Stimulated activated memory B cell treated with anti-CD40 and anti-IgM and Interleukin-4, amounts not matched to agents 10 μg/mL and 1 μg/mL and 100 μg/mL, for 72 hours (primary cell): Measurements from ENCODE around the gene MAP3K3.
A peak's percentile ranks its signal among the peaks of the same experiment; 100 is the strongest.

Experiments used
- ATAC-seq: fragments of 150-1000 bp; cut with Tn5 transposase; 2 replicates; pipeline ENCODE4 v1.10.0; 2021
- H3K27ac Mint-ChIP-seq: one replicate; pipeline ENCODE4 v1.8.0; 2022; ENCODE audit warnings: mild to moderate bottlenecking, mixed read lengths
- H3K27me3 Mint-ChIP-seq: one replicate; pipeline ENCODE4 v1.8.0; 2022; ENCODE audit warnings: mixed read lengths
- H3K36me3 Mint-ChIP-seq: one replicate; pipeline ENCODE4 v1.8.0; 2022; ENCODE audit warnings: mixed read lengths
- H3K4me1 Mint-ChIP-seq: one replicate; pipeline ENCODE4 v1.8.0; 2022; ENCODE audit warnings: mixed read lengths
- H3K4me3 Mint-ChIP-seq: one replicate; pipeline ENCODE4 v1.8.0; 2022; ENCODE audit warnings: mild to moderate bottlenecking, moderate library complexity, mixed read lengths
- H3K9me3 Mint-ChIP-seq: one replicate; pipeline ENCODE4 v1.8.0; 2022; ENCODE audit warnings: mixed read lengths

The MAP3K3 gene

GRCh38 chr17:63635290-63635689 lies 13.1 kb downstream of the MAP3K3 start:
- Mint-ChIP-seq H3K27me3 (no peaks in the 10 kb centered on the region), H3K27ac (no peak overlapping the region), H3K9me3 (no peaks in the 10 kb centered on the region), H3K4me3 (no peak overlapping the region), H3K4me1 (peaks cover 21% of the 10 kb centered on the region), H3K36me3 (peaks cover 51% of the 10 kb centered on the region)
- ATAC-seq = no peak

GRCh38 chr17:63635787-63636186 lies 13.6 kb downstream of the MAP3K3 start:
- ATAC-seq = no peak
- H3K27ac Mint-ChIP-seq = no peak overlapping the region
- no peak overlapping the region for H3K4me3 Mint-ChIP-seq
- H3K9me3 Mint-ChIP-seq = no peaks in the 10 kb centered on the region
- H3K36me3 Mint-ChIP-seq = peaks cover 51% of the 10 kb centered on the region
- peaks cover 17% of the 10 kb centered on the region for H3K4me1 Mint-ChIP-seq
- no peaks in the 10 kb centered on the region for H3K27me3 Mint-ChIP-seq

GRCh38 chr17:63639125-63639524 lies 16.9 kb downstream of the MAP3K3 start:
- Mint-ChIP-seq H3K36me3 (peaks cover 36% of the 10 kb centered on the region), H3K4me1 (peaks cover 11% of the 10 kb centered on the region), H3K9me3 (no peaks in the 10 kb centered on the region), H3K27me3 (no peaks in the 10 kb centered on the region), H3K4me3 (no peak overlapping the region), H3K27ac (no peak overlapping the region)
- ATAC-seq = no peak

GRCh38 chr17:63640038-63640437 lies 17.8 kb downstream of the MAP3K3 start:
- ATAC-seq = no peak
- H3K36me3 Mint-ChIP-seq = peaks cover 36% of the 10 kb centered on the region

DNA sequence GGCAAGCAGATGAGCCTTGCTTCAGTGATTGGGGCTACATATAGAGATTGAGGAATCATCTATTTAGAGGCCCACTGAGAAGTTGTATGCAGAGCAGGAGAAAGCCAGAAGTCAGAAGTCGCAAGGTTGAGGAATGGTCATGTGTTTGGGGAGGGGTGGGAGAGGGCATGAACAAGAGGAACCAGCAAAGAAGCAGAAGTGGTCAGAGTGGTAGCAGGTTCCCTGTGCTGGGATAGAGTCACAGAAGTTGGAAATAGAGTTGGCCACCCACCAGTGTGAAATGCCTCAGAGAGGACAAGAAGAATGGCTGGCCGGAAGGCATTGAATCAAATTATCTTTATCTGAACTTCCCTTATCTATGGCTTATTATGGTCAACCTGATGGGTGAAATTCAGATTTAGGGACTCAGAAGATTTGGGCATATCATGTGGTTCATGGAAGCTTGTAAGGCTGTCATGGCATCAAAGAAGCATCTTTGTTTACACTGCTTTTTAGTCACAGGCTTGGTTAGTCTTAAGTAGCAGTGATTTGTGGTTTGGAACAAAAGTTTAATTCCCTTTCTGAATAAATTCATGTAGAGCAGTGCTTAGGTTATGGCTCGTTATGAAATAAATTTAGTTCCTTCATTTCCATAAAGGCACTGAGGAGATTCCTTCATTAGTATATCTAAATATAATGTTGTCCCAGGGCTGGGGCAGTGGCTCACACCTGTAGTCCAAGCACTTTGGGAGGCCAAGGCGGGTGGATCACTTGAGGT lies 19.7 kb downstream of the MAP3K3 start:
- H3K9me3 Mint-ChIP-seq = no peaks in the 10 kb centered on the region
- H3K4me3 Mint-ChIP-seq = no peak overlapping the region
- peaks cover 33% of the 10 kb centered on the region for H3K4me1 Mint-ChIP-seq
- no peak for ATAC-seq
- peaks cover 19% of the 10 kb centered on the region for H3K36me3 Mint-ChIP-seq
- H3K27ac Mint-ChIP-seq = no peak overlapping the region
- H3K27me3 Mint-ChIP-seq = no peaks in the 10 kb centered on the region

More at GRCh38 chr17:63640038-63640437, 17.8 kb downstream of the MAP3K3 start:
- Mint-ChIP-seq H3K27me3 (no peaks in the 10 kb centered on the region), H3K4me3 (no peak overlapping the region), H3K27ac (no peak overlapping the region), H3K9me3 (no peaks in the 10 kb centered on the region), H3K4me1 (peaks cover 15% of the 10 kb centered on the region)

DNA sequence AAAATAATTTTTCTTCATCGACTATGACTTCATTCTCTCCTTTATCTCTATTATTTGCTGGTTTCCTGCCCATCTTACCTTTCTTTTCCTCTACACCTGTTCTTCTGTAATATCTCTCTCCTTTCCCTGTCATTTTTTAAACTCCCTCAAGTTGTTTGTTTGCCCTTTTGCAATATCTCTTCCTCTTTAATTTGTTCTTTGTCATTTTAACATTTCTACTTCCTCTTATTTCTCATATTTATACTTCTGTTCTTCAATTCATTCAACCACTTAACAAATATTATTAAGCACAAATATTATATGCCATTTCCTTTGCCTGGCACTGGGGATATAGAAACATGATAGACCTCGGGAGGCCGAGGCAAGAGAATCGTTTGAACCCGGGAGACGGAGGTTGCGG lies 22.6 kb downstream of the MAP3K3 start:
- no peak overlapping the region for H3K4me3 Mint-ChIP-seq
- peaks cover 37% of the 10 kb centered on the region for H3K4me1 Mint-ChIP-seq
- H3K27ac Mint-ChIP-seq = peak overlapping the region; percentile 42
- no peaks in the 10 kb centered on the region for H3K9me3 Mint-ChIP-seq
- ATAC-seq = no peak
- H3K27me3 Mint-ChIP-seq = no peaks in the 10 kb centered on the region
- peaks cover 6% of the 10 kb centered on the region for H3K36me3 Mint-ChIP-seq

- Mint-ChIP-seq H3K4me1 (peaks cover 37% of the 10 kb centered on the region), H3K27me3 (no peaks in the 10 kb centered on the region), H3K9me3 (no peaks in the 10 kb centered on the region), H3K4me3 (no peak overlapping the region), H3K27ac (peak overlapping the region; percentile 42), H3K36me3 (peaks cover 6% of the 10 kb centered on the region)
- peak; percentile 94 for ATAC-seq
Observed at GRCh38 chr17:63645775-63646487, 23.7 kb downstream of the MAP3K3 start.

DNA sequence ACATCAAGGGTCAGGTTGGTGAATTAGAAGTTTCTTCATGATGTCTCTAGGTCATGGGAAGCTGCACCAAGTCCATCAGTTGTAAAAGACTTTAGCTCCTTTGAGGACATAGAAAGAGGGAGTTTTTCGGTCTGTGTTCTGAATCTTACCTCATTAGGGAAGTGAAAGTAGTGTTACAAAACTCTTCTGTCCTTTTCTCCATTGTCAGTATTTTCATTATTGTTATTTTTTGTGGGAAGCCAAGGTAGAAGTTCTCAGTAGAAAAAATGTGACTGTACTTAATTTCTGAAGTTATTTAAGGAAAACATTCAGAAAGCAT lies 24.2 kb downstream of the MAP3K3 start:
- Mint-ChIP-seq H3K27ac (peak overlapping the region; percentile 42), H3K36me3 (peaks cover 6% of the 10 kb centered on the region), H3K9me3 (no peaks in the 10 kb centered on the region), H3K4me1 (peaks cover 37% of the 10 kb centered on the region), H3K4me3 (no peak overlapping the region), H3K27me3 (no peaks in the 10 kb centered on the region)
- ATAC-seq = peak; percentile 93

DNA sequence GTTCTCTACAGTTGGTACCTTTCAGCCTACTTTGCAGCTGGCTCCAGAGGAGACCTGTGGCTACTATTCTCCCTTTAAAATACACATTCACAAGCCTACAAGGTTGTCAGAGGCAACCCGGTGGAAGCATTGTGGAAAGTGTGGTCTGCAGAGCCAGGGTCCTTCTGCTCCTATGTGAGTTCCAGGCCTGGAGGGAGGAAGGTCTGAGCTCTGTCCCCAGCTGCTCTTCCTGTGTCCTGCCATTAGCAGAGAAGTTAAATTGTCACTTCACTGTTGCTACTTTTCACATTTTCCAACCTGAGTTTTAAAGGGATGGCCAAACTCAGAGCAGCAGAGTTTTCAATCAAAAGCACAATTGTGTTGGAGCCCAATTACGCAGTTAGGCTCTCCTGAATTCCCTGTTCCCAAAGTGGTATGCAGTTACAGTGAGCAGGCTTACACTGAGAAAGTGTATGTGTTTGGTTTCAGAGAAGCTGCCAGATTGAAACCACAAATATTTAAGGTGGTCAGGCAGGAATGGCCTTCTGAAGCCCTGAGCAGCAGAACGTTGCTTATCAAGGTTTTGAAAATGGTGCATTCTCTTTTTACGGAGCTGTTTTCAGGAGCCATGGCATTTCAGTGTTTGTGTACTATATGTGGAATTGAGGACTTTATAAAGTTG lies 25.0 kb downstream of the MAP3K3 start:
- H3K27ac Mint-ChIP-seq = peak overlapping the region; percentile 42
- no peak overlapping the region for H3K4me3 Mint-ChIP-seq
- peaks cover 9% of the 10 kb centered on the region for H3K36me3 Mint-ChIP-seq
- H3K4me1 Mint-ChIP-seq = peaks cover 35% of the 10 kb centered on the region
- H3K9me3 Mint-ChIP-seq = no peaks in the 10 kb centered on the region
- ATAC-seq = no peak
- H3K27me3 Mint-ChIP-seq = no peaks in the 10 kb centered on the region

DNA sequence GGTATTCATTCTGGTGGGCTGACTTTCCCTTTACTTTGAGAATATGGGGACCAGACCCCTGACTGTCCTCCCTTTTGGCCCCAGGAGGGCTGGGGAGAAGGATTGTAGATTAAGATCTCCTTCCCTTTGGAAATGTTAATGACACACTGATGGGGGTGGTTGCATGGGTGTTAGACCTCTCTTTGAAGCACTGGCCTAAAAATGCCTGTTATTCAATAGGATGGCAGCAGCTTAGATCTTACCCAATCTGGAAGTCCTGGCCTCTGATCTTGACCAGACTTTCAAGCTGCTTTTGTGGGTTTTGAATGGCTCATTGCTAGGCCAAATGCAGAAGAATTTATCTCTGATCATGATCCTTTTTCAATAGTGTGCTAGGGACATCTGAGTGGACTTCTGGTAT lies 25.7 kb downstream of the MAP3K3 start:
- no peaks in the 10 kb centered on the region for H3K9me3 Mint-ChIP-seq
- no peak overlapping the region for H3K4me3 Mint-ChIP-seq
- H3K36me3 Mint-ChIP-seq = peaks cover 17% of the 10 kb centered on the region
- no peak overlapping the region for H3K27ac Mint-ChIP-seq
- peaks cover 35% of the 10 kb centered on the region for H3K4me1 Mint-ChIP-seq
- H3K27me3 Mint-ChIP-seq = no peaks in the 10 kb centered on the region
- ATAC-seq = no peak

DNA sequence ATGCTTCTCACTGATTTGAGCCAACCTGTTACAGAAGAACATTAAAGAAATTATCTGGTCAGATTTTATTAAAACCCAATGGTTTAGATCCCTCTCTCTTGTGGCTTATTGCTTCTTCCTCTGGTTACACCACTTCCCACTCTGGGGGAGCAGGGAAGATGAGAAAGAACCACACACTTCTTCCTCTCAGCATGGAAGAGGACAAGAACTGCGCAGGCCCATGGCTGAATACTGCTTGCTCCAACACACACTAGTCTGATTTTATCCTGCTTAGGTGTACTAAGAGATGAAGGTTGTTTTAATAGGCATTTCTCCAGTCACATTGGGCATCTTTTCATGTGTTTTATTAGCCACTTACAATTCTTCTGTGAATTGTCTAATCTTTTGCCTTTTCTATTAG lies 27.6 kb downstream of the MAP3K3 start:
- Mint-ChIP-seq H3K27me3 (no peaks in the 10 kb centered on the region), H3K27ac (no peak overlapping the region), H3K9me3 (no peaks in the 10 kb centered on the region), H3K4me1 (peaks cover 31% of the 10 kb centered on the region), H3K4me3 (no peak overlapping the region), H3K36me3 (peaks cover 29% of the 10 kb centered on the region)
- no peak for ATAC-seq

DNA sequence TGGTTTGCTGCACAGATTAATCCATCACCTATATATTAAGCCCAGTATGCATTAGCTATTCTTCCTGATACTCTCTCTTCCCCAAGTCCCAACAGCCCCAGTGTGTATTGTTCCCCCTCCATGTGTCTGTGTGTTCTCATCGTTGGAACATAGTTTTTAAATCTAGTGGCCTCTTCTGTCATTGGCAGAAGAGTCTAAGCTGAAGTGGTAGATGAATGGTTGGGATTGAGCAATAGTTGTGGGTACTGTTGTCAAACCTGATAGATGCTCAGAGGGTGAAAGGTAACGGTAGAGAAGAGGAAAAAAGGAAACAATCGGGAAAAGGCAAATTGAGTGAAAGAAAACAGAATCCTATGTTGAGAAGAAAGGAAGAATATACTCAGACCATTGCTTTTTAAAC lies 29.9 kb downstream of the MAP3K3 start:
- no peak overlapping the region for H3K4me3 Mint-ChIP-seq
- no peaks in the 10 kb centered on the region for H3K9me3 Mint-ChIP-seq
- no peak for ATAC-seq
- peaks cover 8% of the 10 kb centered on the region for H3K4me1 Mint-ChIP-seq
- no peak overlapping the region for H3K27ac Mint-ChIP-seq
- no peaks in the 10 kb centered on the region for H3K27me3 Mint-ChIP-seq
- peaks cover 38% of the 10 kb centered on the region for H3K36me3 Mint-ChIP-seq

GRCh38 chr17:63653050-63653449 lies 30.8 kb downstream of the MAP3K3 start:
- Mint-ChIP-seq H3K4me1 (peaks cover 6% of the 10 kb centered on the region), H3K36me3 (peaks cover 44% of the 10 kb centered on the region), H3K27ac (no peak overlapping the region), H3K4me3 (no peak overlapping the region), H3K9me3 (no peaks in the 10 kb centered on the region), H3K27me3 (no peaks in the 10 kb centered on the region)
- ATAC-seq = no peak

DNA sequence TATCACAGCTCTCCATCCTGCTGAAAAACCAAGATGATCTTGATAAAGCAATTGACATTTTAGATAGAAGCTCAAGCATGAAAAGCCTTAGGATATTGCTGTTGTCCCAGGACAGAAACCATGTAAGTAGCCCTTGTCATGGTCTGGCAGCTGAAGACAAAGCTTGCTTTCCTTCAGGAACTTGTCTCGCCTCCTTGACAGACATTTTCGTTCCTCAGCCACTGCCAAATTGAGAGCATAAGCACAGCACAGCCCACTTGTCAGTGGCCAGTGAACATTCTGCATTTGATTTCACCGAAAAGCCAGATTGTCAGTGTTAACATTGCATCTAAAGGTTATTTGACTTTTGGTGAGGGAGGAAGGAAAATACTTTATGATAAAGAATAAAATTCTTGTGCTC lies 35.6 kb downstream of the MAP3K3 start:
- Mint-ChIP-seq H3K27me3 (no peaks in the 10 kb centered on the region), H3K27ac (peak overlapping the region; percentile 11), H3K4me1 (no peaks in the 10 kb centered on the region), H3K4me3 (no peak overlapping the region), H3K36me3 (peaks cover 60% of the 10 kb centered on the region), H3K9me3 (no peaks in the 10 kb centered on the region)
- no peak for ATAC-seq

DNA sequence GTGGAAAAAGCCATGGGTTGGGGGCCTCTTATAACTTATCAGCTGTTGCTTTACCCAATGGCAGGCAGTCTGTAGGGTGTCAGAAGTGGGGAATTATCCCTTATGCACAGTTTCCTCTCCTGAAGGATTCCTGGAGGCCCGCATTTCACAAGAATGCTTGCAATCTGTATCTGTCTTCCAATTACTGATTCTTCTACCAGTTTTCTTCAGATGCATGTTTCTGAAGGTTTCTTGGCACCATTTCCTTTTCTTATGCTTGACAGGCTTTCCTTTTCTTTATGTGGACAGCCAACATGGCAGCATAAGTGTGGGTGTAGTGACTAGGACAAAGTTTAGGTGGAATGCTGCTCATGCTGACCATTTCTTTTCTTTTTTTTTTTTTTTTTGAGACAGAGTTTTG lies 36.1 kb downstream of the MAP3K3 start:
- Mint-ChIP-seq H3K4me1 (no peaks in the 10 kb centered on the region), H3K27me3 (no peaks in the 10 kb centered on the region), H3K4me3 (no peak overlapping the region), H3K27ac (no peak overlapping the region), H3K36me3 (peaks cover 55% of the 10 kb centered on the region), H3K9me3 (no peaks in the 10 kb centered on the region)
- no peak for ATAC-seq

- no peak overlapping the region for H3K4me3 Mint-ChIP-seq
- H3K4me1 Mint-ChIP-seq = peaks cover 7% of the 10 kb centered on the region
- H3K36me3 Mint-ChIP-seq = peaks cover 50% of the 10 kb centered on the region
- no peaks in the 10 kb centered on the region for H3K27me3 Mint-ChIP-seq
- ATAC-seq = no peak
- no peak overlapping the region for H3K27ac Mint-ChIP-seq
- no peaks in the 10 kb centered on the region for H3K9me3 Mint-ChIP-seq
Observed at GRCh38 chr17:63659850-63660249, 37.6 kb downstream of the MAP3K3 start.
